PFSK-1 (cell line): ENCODE measurements around the gene FAAP24.

Source experiments
- POLR2AphosphoS5 ChIP-seq: IDR thresholded peaks from 2 replicates; pipeline ENCODE4 v1.6.1; 2012; ENCODE audit warnings: low read depth, mild to moderate bottlenecking, control low read depth, low read length, moderate library complexity
- REST ChIP-seq, 2 experiments: IDR thresholded peaks; 2 replicates each; pipeline versions ENCODE4 v1.6.1 to v1.8.0; 2011 to 2012; ENCODE audit warnings: low read depth in 2 of 2, low read length in 2 of 2, control low read depth in 1 of 2, inconsistent platforms in 1 of 2, mild to moderate bottlenecking in 1 of 2, moderate library complexity in 1 of 2; ENCODE audit not compliant: insufficient read depth in 1 of 2
- SIN3A ChIP-seq: IDR thresholded peaks from 2 replicates; pipeline ENCODE4 v1.6.1; 2012; ENCODE audit warnings: mild to moderate bottlenecking, low read length, moderate library complexity, borderline replicate concordance; ENCODE audit not compliant: insufficient read depth
- TAF1 ChIP-seq: IDR thresholded peaks from 2 replicates; pipeline ENCODE4 v1.6.1; 2012; ENCODE audit warnings: low read length, control low read depth, borderline replicate concordance; ENCODE audit not compliant: insufficient read depth

GRCh38 chr19:32977280-32977679 lies 5.2 kb downstream of the FAAP24 start:
- TF ChIP-seq TAF1 (no peak), SIN3A (no peak), POLR2AphosphoS5 (no peak), REST (IDR thresholded peaks at IDR 0.05; ENCODE audit: insufficient read depth in 1 of 2, low read depth in 2 of 2, low read length in 2 of 2) (no peak)
